ENCODE data around the gene CAPS2. TPM values are rescaled to one million over a fixed set of nuclear protein-coding genes. Genes with fewer than 3 reads are reported as not detected.
A peak's percentile ranks its signal among the peaks of the same experiment; 100 is the strongest.

CAPS2 gene
- total RNA-seq, 2 experiments from 2014 or later = 2.4 to 3.0 TPM

DNA sequence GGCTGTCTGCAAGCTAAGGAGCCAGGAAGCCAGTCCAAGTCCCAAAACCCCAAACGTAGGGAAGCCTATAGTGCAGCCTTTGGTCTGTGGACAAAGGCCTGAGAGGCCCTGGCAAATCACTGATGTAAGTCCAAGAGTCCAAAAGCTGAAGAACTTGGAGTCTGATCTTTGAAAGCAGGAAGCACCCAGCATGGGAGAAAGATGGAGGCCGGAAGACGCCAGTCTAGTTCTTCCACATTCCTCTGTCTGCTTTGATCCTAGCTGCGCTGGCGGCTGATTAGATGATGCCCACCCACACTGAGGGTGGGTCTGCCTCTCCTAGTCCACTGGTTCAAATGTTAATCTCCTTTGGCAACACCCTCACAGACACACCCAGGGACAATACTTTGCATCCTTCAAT, 58.5 kb downstream of the CAPS2 start:
- Mint-ChIP-seq H3K9me3 (no peaks in the 10 kb centered on the region), H3K27ac (no peak overlapping the region), H3K4me3 (no peak overlapping the region), H3K36me3 (no peaks in the 10 kb centered on the region), H3K4me1 (no peaks in the 10 kb centered on the region), H3K27me3 (no peaks in the 10 kb centered on the region)
- DNase-seq = no peak

DNA sequence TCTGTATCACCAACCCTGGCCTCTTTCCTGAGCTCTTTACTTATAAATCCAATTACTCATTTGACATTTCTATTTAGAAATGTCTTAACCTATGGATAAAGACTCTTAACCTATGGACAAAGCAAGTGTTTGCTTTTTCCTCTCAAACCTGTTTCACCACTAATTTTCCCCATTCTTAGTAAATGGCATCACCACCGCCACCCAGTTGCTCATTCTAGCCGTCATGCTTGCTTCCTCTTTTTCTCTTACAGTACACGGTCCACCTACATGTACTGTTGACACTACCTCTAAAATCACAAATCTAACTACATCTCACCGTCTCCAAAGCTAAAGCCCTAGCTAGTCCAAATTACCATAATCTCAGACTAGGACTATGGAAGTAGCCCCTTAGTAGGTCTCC, 60.0 kb downstream of the CAPS2 start:
- DNase-seq = no peak
- H3K36me3 Mint-ChIP-seq = no peaks in the 10 kb centered on the region
- H3K27ac Mint-ChIP-seq = no peak overlapping the region
- peaks cover 6% of the 10 kb centered on the region for H3K27me3 Mint-ChIP-seq
- no peak overlapping the region for H3K4me3 Mint-ChIP-seq
- H3K4me1 Mint-ChIP-seq = no peaks in the 10 kb centered on the region
- peaks cover 6% of the 10 kb centered on the region for H3K9me3 Mint-ChIP-seq

DNA sequence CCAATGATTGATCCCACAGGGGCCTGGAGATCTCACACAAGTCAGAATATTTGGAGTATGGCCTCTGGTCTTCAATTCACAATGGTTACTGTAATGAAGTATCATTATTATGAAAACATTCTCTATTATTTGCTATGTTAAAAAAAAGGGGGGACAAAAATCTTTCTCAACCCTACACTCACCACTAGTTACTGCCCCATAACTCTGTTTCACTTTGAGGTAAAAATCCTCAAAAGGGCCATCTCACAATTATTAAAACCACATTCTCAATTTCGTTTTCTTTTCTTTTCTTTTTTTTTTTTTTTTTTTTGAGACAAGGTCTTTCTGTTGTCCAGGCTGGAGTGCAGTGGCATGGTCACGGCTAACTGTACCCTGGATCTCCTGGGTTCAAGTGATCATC, 60.9 kb downstream of the CAPS2 start:
- Mint-ChIP-seq H3K27me3 (peaks cover 6% of the 10 kb centered on the region), H3K4me1 (no peaks in the 10 kb centered on the region), H3K27ac (no peak overlapping the region), H3K9me3 (peaks cover 6% of the 10 kb centered on the region), H3K4me3 (no peak overlapping the region), H3K36me3 (no peaks in the 10 kb centered on the region)
- no peak for DNase-seq

DNA sequence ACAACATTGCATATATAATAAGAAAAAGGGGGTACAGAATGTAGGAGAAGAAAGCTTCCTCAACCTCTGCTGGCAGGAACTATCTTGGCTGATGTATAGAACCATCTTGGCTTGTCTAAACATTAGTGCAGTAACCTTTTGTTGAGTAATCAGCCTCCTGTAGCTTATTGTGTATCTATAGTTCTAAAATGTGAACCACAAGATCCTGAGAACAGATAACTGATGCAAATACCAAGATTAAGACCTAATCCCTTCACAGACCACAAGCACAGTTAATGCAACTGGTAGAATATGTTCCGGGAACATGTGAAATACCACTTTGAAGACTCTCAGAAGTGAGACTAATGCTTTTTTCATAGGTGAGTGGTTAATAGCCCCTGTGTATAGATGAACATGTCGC, 69.8 kb downstream of the CAPS2 start:
- Mint-ChIP-seq H3K4me3 (no peak overlapping the region), H3K27ac (no peak overlapping the region), H3K9me3 (no peaks in the 10 kb centered on the region), H3K4me1 (peaks cover 10% of the 10 kb centered on the region), H3K36me3 (no peaks in the 10 kb centered on the region), H3K27me3 (no peaks in the 10 kb centered on the region)
- DNase-seq = no peak

GRCh38 chr12:75259143-75259542, 71.0 kb downstream of the CAPS2 start:
- no peak overlapping the region for H3K27ac Mint-ChIP-seq
- no peak for DNase-seq
- H3K4me1 Mint-ChIP-seq = peaks cover 10% of the 10 kb centered on the region
- no peaks in the 10 kb centered on the region for H3K36me3 Mint-ChIP-seq
- H3K4me3 Mint-ChIP-seq = no peak overlapping the region
- no peaks in the 10 kb centered on the region for H3K27me3 Mint-ChIP-seq
- H3K9me3 Mint-ChIP-seq = no peaks in the 10 kb centered on the region

DNA sequence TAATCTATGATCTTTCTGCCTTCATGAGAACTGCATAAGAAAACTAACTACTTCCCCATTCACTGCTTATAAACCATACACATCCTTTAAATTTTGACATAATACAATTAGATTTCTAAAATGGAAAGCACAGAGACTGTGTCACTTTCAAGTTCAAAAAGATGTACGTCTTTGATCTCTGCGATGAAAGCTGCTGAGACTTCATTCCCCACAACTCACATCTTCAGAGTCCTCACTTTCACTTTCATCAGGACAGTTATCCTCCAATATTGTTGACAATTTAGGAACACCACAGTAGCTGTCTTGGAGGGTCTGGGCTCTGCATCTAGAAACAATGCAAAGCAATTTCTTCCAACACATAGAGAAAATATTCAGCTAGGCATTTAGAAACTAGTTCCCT, 72.6 kb downstream of the CAPS2 start:
- Mint-ChIP-seq H3K27me3 (no peaks in the 10 kb centered on the region), H3K4me3 (peak overlapping the region; percentile 26), H3K4me1 (peaks cover 10% of the 10 kb centered on the region), H3K36me3 (no peaks in the 10 kb centered on the region), H3K9me3 (peaks cover 2% of the 10 kb centered on the region), H3K27ac (peak overlapping the region; percentile 3)
- no peak for DNase-seq

GRCh38 chr12:75245108-75245507, 85.0 kb downstream of the CAPS2 start:
- H3K27ac Mint-ChIP-seq = no peak overlapping the region
- no peaks in the 10 kb centered on the region for H3K4me1 Mint-ChIP-seq
- no peak for DNase-seq

DNA sequence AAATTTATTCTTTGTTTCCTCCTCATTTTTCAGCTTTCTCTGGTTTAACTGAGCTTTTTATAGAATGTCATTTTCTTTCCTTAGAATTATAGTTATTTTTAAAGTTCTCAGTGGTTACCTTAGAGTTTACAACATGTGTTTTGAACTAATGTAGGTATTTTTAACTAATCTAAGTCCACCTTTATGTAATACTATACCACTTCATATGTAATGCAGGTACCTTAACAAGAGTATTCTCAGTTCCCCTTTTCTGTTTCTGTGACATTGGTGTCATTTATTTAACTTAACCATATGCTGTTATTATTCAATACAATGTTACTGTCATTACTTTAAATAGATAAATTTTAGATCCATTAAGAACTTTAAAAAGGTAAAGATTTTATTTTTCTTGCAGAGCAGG, 90.1 kb downstream of the CAPS2 start:
- Mint-ChIP-seq H3K9me3 (peaks cover 4% of the 10 kb centered on the region), H3K27ac (no peak overlapping the region), H3K36me3 (no peaks in the 10 kb centered on the region), H3K27me3 (peaks cover 6% of the 10 kb centered on the region), H3K4me3 (no peak overlapping the region), H3K4me1 (no peaks in the 10 kb centered on the region)
- no peak for DNase-seq

More at GRCh38 chr12:75245108-75245507, 85.0 kb downstream of the CAPS2 start:
- no peak overlapping the region for H3K4me3 Mint-ChIP-seq
- H3K36me3 Mint-ChIP-seq = no peaks in the 10 kb centered on the region
- peaks cover 3% of the 10 kb centered on the region for H3K27me3 Mint-ChIP-seq
- H3K9me3 Mint-ChIP-seq = peaks cover 4% of the 10 kb centered on the region

- H3K9me3 Mint-ChIP-seq = peaks cover 9% of the 10 kb centered on the region
- no peaks in the 10 kb centered on the region for H3K4me1 Mint-ChIP-seq
- H3K4me3 Mint-ChIP-seq = no peak overlapping the region
- no peak for DNase-seq
- peaks cover 8% of the 10 kb centered on the region for H3K27me3 Mint-ChIP-seq
- no peak overlapping the region for H3K27ac Mint-ChIP-seq
- no peaks in the 10 kb centered on the region for H3K36me3 Mint-ChIP-seq
Measured at GRCh38 chr12:75236206-75236605, 93.9 kb downstream of the CAPS2 start.

DNA sequence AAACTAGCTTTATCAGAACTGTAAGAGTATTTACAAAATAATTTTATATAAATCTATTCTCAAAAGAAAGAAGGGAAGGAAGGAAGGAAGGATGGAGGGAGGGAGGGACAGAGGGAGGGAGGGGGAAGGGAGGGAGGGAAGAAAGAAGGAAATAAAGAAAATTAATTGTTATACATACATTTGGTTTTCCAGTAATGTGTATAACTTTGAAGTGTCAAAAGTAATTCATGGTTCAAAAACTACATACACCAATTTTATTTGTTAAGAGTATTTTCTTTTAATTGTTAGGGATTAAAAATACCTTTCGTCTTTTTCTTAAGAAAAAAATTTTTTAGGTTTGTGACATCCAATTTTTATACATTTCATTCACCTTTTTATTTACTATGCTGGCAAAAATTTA, 103.0 kb downstream of the CAPS2 start:
- H3K27me3 Mint-ChIP-seq = peaks cover 4% of the 10 kb centered on the region
- H3K4me1 Mint-ChIP-seq = no peaks in the 10 kb centered on the region
- no peak overlapping the region for H3K4me3 Mint-ChIP-seq
- no peak for DNase-seq
- H3K36me3 Mint-ChIP-seq = no peaks in the 10 kb centered on the region
- no peak overlapping the region for H3K27ac Mint-ChIP-seq
- H3K9me3 Mint-ChIP-seq = peaks cover 8% of the 10 kb centered on the region

Other genes with a start within 250 kb of the CAPS2 start
- not detected for gene KCNC2, start 120.5 kb downstream of the CAPS2 start, total RNA-seq
- gene GLIPR1L1, start 4.3 kb upstream of the CAPS2 start, total RNA-seq = not detected
- gene GLIPR1L2, start 60.8 kb upstream of the CAPS2 start, total RNA-seq = not detected
- gene GLIPR1, start 150.4 kb upstream of the CAPS2 start, total RNA-seq = 10 to 100 TPM; 19.7 to 25.7 TPM
- 100 to 1,000 TPM; 146 to 155 TPM for gene KRR1, start 181.3 kb upstream of the CAPS2 start, total RNA-seq

Measured in activated naive CD8-positive, alpha-beta T cell treated with anti-CD3 and anti-CD28 coated beads for 36 hours (primary cell).